HCT116 (cell line): ENCODE measurements around the gene AGPAT3. TPM values are rescaled to one million over a fixed set of nuclear protein-coding genes. Genes with fewer than 3 reads are reported as not detected.

Experiments
- ATAC-seq: fragments of 200-7000 bp; cut with Tn5 transposase; 2 replicates; pipeline ENCODE4 v1.9.1; 2020; ENCODE audit warnings: mild to moderate bottlenecking, moderate library complexity
- BruUV-seq: library from RNA; stranded (reverse); fragments of 400-500 nt; replicated peaks from 2 replicates; lab custom pipeline; 2021; lab: Mats Ljungman, UMichigan
- CTCF ChIA-PET: fragments of 300-600 bp; sonication (Branson Sonifier 250); formaldehyde crosslinking; loops from one replicate; lab custom pipeline; 2021; ENCODE audit warnings: antibody characterized with exemption; lab: Charles Lee
- POLR2A ChIA-PET: fragments of 300-600, 350-600 bp; sonication (Branson Sonifier 250); formaldehyde crosslinking; loops from one replicate; lab custom pipeline; 2021; ENCODE audit warnings: antibody characterized with exemption; lab: Charles Lee
- RAD21 ChIA-PET, 2 experiments: fragments of 300-600 bp; sonication (Branson Sonifier 250); formaldehyde crosslinking; loops; one replicate each; lab custom pipeline; 2023; ENCODE audit warnings: low total read pairs in 2 of 2; ENCODE audit not compliant: uncharacterized antibody in 2 of 2, unreplicated experiment in 2 of 2, low non-redundant PET in 1 of 2; lab: Charles Lee
- DNase-seq: peaks from one replicate; pipeline ENCODE4 v3.0.0-alpha.2; 2010; ENCODE audit warnings: low read depth, low spot score
- H2AFZ ChIP-seq: fragments of 200-600 bp; shearing (Covaris generic), sonication (generic); 2 replicates; pipeline ENCODE4 v1.6.1; 2017; ENCODE audit warnings: low read depth, mixed run types, mixed read lengths, antibody characterized with exemption, low read length; ENCODE audit not compliant: poor library complexity, severe bottlenecking
- H3K27ac ChIP-seq: 2 replicates; pipeline ENCODE4 v1.5.1; 2012; ENCODE audit warnings: low read depth, low read length
- H3K27me3 ChIP-seq: fragments of 200-600 bp; sonication (generic); 2 replicates; pipeline ENCODE4 v1.6.1; 2016; ENCODE audit warnings: mixed run types, low read length, mixed read lengths; ENCODE audit not compliant: insufficient read depth
- H3K36me3 ChIP-seq, 2 experiments: fragments of 200-500 bp in 1 of 2; fragments of 200-600 bp in 1 of 2; sonication (Bioruptor generic) in 1 of 2; sonication (generic) in 1 of 2; 2 replicates each; pipeline versions ENCODE4 v1.5.1 to v1.6.1; 2014 to 2016; ENCODE audit warnings: low read length in 2 of 2, inconsistent platforms in 1 of 2, mixed read lengths in 1 of 2, mixed run types in 1 of 2; ENCODE audit not compliant: insufficient read depth in 2 of 2, control insufficient read depth in 1 of 2
- H3K4me1 ChIP-seq, 2 experiments: fragments of 200-600 bp in 1 of 2; sonication (generic) in 1 of 2; 2 replicates each; pipeline versions ENCODE4 v1.5.1 to v1.6.1; 2012 to 2017; ENCODE audit warnings: low read length in 2 of 2, inconsistent platforms in 1 of 2, mild to moderate bottlenecking in 1 of 2, mixed read lengths in 1 of 2, mixed run types in 1 of 2, moderate library complexity in 1 of 2; ENCODE audit not compliant: insufficient read depth in 2 of 2, control insufficient read depth in 1 of 2
- H3K4me2 ChIP-seq: fragments of 200-600 bp; sonication (generic); 2 replicates; pipeline ENCODE4 v1.6.1; 2017; ENCODE audit warnings: mixed run types, low read length, mixed read lengths
- H3K4me3 ChIP-seq, 2 experiments: fragments of 200-600 bp in 1 of 2; sonication (generic) in 1 of 2; replicated peaks in 1 of 2; 2 replicates each; pipeline ENCODE4 v1.5.1; 2011 to 2016; ENCODE audit warnings: low read length in 2 of 2, control low read depth in 1 of 2, low read depth in 1 of 2, mild to moderate bottlenecking in 1 of 2, mixed read lengths in 1 of 2, mixed run types in 1 of 2
- H3K79me2 ChIP-seq: fragments of 200-600 bp; sonication (generic); 2 replicates; pipeline ENCODE4 v1.6.1; 2017; ENCODE audit warnings: mild to moderate bottlenecking, mixed run types, low read length, moderate library complexity, mixed read lengths; ENCODE audit not compliant: insufficient read depth
- H3K9ac ChIP-seq: fragments of 200-600 bp; sonication (generic); 2 replicates; pipeline ENCODE4 v1.6.1; 2016; ENCODE audit warnings: low read length, mixed read lengths
- H3K9me2 ChIP-seq: fragments of 200-600 bp; sonication (generic), shearing (Covaris generic); 2 replicates; pipeline ENCODE4 v1.6.1; 2017; ENCODE audit warnings: mixed run types, mild to moderate bottlenecking, moderate library complexity; ENCODE audit not compliant: insufficient read depth
- H3K9me3 ChIP-seq, 2 experiments: fragments of 200-500 bp in 1 of 2; fragments of 200-600 bp in 1 of 2; sonication (Bioruptor generic) in 1 of 2; sonication (generic) in 1 of 2; 2 replicates each; pipeline ENCODE4 v1.6.1; 2014 to 2017; ENCODE audit warnings: low read length in 2 of 2, mixed read lengths in 2 of 2, inconsistent platforms in 1 of 2, low read depth in 1 of 2, mild to moderate bottlenecking in 1 of 2, mixed run types in 1 of 2, moderate library complexity in 1 of 2; ENCODE audit not compliant: control insufficient read depth in 1 of 2, insufficient read depth in 1 of 2
- H4K20me1 ChIP-seq: fragments of 200-600 bp; sonication (generic), shearing (Covaris generic); 2 replicates; pipeline ENCODE4 v1.6.1; 2017; ENCODE audit warnings: mixed run types, mild to moderate bottlenecking, moderate library complexity; ENCODE audit not compliant: insufficient read depth
- CBX3 ChIP-seq: IDR thresholded peaks from 2 replicates; pipeline ENCODE4 v1.6.1; 2012; ENCODE audit warnings: low read depth
- CEBPB ChIP-seq: IDR thresholded peaks from 2 replicates; pipeline ENCODE4 v1.6.1; 2012; ENCODE audit warnings: low read depth
- EGR1 ChIP-seq: IDR thresholded peaks from 2 replicates; pipeline ENCODE4 v1.6.1; 2012; ENCODE audit warnings: low read depth
- ELF1 ChIP-seq: IDR thresholded peaks from 2 replicates; pipeline ENCODE4 v1.6.1; 2012; ENCODE audit warnings: low read depth, borderline replicate concordance
- EZH2phosphoT487 ChIP-seq: fragments of 200-600 bp; IDR thresholded peaks from 2 replicates; pipeline ENCODE4 v1.6.1; 2018; ENCODE audit warnings: antibody characterized with exemption, borderline replicate concordance
- FOSL1 ChIP-seq: IDR thresholded peaks from 2 replicates; pipeline ENCODE4 v1.6.1; 2012; ENCODE audit warnings: low read depth
- JUND ChIP-seq: IDR thresholded peaks from 2 replicates; pipeline ENCODE4 v1.6.1; 2012
- POLR2A ChIP-seq: IDR thresholded peaks from 2 replicates; pipeline ENCODE4 v1.7.0; 2011; ENCODE audit warnings: borderline replicate concordance; ENCODE audit not compliant: insufficient read depth, insufficient read length; ENCODE audit errors: extremely low read depth
- SIN3A ChIP-seq: IDR thresholded peaks from 2 replicates; pipeline ENCODE4 v1.6.1; 2012; ENCODE audit warnings: low read depth
- SP1 ChIP-seq: IDR thresholded peaks from 2 replicates; pipeline ENCODE4 v1.6.1; 2012; ENCODE audit warnings: low read depth
- TCF7L2 ChIP-seq: IDR thresholded peaks from 2 replicates; pipeline ENCODE4 v1.7.0; 2011; ENCODE audit warnings: borderline replicate concordance, inconsistent platforms; ENCODE audit not compliant: insufficient read depth, insufficient read length; ENCODE audit errors: extremely low read depth
- YY1 ChIP-seq: IDR thresholded peaks from 2 replicates; pipeline ENCODE4 v1.6.1; 2011; ENCODE audit warnings: low read length, low read depth, moderate library complexity, mild to moderate bottlenecking; ENCODE audit not compliant: insufficient replicate concordance; ENCODE audit errors: extremely low read depth
- ZNF274 ChIP-seq: fragments of 200-500 bp; sonication (Bioruptor generic); IDR thresholded peaks from 2 replicates; pipeline ENCODE4 v1.6.1; 2014; ENCODE audit warnings: mild to moderate bottlenecking, low read depth, low read length, inconsistent platforms
- intact Hi-C: fragments of 100-400 bp; cut with micrococcal nuclease; formaldehyde crosslinking; loops from 2 replicates; pipeline ENCODE4 v1.10.0; 2022
- total RNA-seq: library from RNA; stranded (reverse); gene quantifications from one replicate; pipeline ENCODE4 v1.2.1, GENCODE V29; 2021; ENCODE audit not compliant: unreplicated experiment
- TF ChIP-seq, protein P1 (sequence below), 3 experiments: fragments of 200-600 bp in 1 of 3; sonication (generic) in 1 of 3; IDR thresholded peaks in 2 of 3; conservative IDR thresholded peaks in 1 of 3; 2 replicates each; pipeline ENCODE4 v1.5.1; 2012 to 2017; ENCODE audit warnings: low read depth in 2 of 3, low read length in 2 of 3, antibody characterized with exemption in 1 of 3, borderline replicate concordance in 1 of 3, control low read depth in 1 of 3, mild to moderate bottlenecking in 1 of 3, mixed read lengths in 1 of 3, mixed run types in 1 of 3, moderate library complexity in 1 of 3; ENCODE audit not compliant: insufficient read depth in 1 of 3
- TF ChIP-seq, protein P2 (sequence below): IDR thresholded peaks from 2 replicates; pipeline ENCODE4 v1.6.1; 2012; ENCODE audit warnings: low read depth
- TF ChIP-seq, protein P3 (sequence below): IDR thresholded peaks from 2 replicates; pipeline ENCODE4 v1.6.1; 2011; ENCODE audit warnings: mild to moderate bottlenecking, low read length, moderate library complexity; ENCODE audit not compliant: insufficient replicate concordance; ENCODE audit errors: extremely low read depth
- TF ChIP-seq, protein P4 (sequence below): IDR thresholded peaks from 2 replicates; pipeline ENCODE4 v1.6.1; 2012

Gene AGPAT3
- total RNA-seq, 1 experiment from 2014 or later, result 54.1 TPM

DNA sequence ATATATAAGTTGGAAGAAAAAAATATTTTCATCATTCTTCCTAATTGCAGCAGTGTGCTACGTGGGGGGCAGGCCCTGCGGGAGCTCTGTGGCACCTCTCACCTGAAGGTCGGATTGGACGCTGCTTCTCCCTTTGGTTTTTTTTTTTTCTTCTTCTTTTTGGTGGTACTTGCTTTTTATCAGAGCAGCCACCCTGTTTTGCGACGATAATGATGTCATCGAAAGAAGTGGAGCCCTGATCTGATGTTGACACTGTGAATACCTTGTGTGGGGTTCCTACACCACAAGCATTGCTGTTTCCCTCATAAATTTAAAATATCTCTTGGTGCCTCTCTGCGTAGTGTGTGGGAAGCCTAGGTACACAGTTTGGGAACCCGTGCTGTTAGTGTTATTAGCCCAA lies 152.6 kb downstream of the AGPAT3 start (continued):
- no peak for TF ChIP-seq TCF7L2
- no peak for TF ChIP-seq POLR2A
- no peak for TF ChIP-seq EZH2phosphoT487
- no peak for TF ChIP-seq ELF1
- TF ChIP-seq EGR1, result no peak
- TF ChIP-seq FOSL1, result no peak
- TF ChIP-seq CEBPB, result no peak
- TF ChIP-seq ZNF274, result no peak
- TF ChIP-seq, all 23 proteins: peak for 0

DNA sequence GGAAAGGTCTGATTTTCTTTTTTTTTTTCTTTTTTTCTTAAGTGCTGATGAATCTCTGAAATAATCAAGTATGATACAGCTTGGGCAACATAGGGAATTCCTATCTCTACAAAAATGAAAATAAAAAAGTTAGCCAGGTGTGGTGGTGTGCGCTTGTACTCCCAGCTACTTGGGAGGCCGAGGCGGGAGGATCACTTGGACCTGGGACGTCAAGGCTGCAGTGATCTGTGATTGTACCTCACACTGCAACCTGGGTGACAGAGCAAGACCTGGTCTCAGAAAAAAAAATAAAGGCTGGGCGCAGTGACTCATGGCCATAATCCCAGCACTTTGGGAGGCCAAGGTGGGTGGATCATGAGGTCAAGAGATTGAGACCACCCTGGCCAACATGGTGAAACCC lies 153.1 kb downstream of the AGPAT3 start:
- Histone ChIP-seq H3K79me2 (peaks cover 96% of the 10 kb centered on the region), H2AFZ (no peak overlapping the region), H3K4me2 (no peak overlapping the region), H3K27ac (no peak overlapping the region), H4K20me1 (peaks cover 19% of the 10 kb centered on the region; the same call in 1 of the 2 replicates), H3K9me2 (no peaks in the 10 kb centered on the region), H3K36me3 (no peaks in the 10 kb centered on the region), H3K9ac (no peak overlapping the region), H3K4me1 (peaks cover 10 to 11% of the 10 kb centered on the region in 2 experiments; a peak in 3 of 4 replicates), H3K27me3 (no peaks in the 10 kb centered on the region), H3K4me3 (no peak overlapping the region), H3K9me3 (no peaks in the 10 kb centered on the region)
- ChIA-PET RAD21 (no interaction called here), POLR2A (no interaction called here), CTCF (no interaction called here)
- ATAC-seq, result no peak
- no TSS peak for BruUV-seq
- intact Hi-C loops, result no loop called here
- DNase-seq, result no peak
- TF ChIP-seq, protein P1, sequence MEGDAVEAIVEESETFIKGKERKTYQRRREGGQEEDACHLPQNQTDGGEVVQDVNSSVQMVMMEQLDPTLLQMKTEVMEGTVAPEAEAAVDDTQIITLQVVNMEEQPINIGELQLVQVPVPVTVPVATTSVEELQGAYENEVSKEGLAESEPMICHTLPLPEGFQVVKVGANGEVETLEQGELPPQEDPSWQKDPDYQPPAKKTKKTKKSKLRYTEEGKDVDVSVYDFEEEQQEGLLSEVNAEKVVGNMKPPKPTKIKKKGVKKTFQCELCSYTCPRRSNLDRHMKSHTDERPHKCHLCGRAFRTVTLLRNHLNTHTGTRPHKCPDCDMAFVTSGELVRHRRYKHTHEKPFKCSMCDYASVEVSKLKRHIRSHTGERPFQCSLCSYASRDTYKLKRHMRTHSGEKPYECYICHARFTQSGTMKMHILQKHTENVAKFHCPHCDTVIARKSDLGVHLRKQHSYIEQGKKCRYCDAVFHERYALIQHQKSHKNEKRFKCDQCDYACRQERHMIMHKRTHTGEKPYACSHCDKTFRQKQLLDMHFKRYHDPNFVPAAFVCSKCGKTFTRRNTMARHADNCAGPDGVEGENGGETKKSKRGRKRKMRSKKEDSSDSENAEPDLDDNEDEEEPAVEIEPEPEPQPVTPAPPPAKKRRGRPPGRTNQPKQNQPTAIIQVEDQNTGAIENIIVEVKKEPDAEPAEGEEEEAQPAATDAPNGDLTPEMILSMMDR (IDR thresholded peaks at IDR 0.05 in 2 of 3, conservative IDR thresholded peaks at IDR 0.05 in 1 of 3; ENCODE audit: borderline replicate concordance in 1 of 3, insufficient read depth in 1 of 3, low read depth in 2 of 3, low read length in 2 of 3), result no peak
- no peak for TF ChIP-seq CBX3
- no peak for TF ChIP-seq SP1
- no peak for TF ChIP-seq ZNF274
- no peak for TF ChIP-seq ELF1
- TF ChIP-seq POLR2A, result no peak
- no peak for TF ChIP-seq FOSL1
- TF ChIP-seq, protein P2, sequence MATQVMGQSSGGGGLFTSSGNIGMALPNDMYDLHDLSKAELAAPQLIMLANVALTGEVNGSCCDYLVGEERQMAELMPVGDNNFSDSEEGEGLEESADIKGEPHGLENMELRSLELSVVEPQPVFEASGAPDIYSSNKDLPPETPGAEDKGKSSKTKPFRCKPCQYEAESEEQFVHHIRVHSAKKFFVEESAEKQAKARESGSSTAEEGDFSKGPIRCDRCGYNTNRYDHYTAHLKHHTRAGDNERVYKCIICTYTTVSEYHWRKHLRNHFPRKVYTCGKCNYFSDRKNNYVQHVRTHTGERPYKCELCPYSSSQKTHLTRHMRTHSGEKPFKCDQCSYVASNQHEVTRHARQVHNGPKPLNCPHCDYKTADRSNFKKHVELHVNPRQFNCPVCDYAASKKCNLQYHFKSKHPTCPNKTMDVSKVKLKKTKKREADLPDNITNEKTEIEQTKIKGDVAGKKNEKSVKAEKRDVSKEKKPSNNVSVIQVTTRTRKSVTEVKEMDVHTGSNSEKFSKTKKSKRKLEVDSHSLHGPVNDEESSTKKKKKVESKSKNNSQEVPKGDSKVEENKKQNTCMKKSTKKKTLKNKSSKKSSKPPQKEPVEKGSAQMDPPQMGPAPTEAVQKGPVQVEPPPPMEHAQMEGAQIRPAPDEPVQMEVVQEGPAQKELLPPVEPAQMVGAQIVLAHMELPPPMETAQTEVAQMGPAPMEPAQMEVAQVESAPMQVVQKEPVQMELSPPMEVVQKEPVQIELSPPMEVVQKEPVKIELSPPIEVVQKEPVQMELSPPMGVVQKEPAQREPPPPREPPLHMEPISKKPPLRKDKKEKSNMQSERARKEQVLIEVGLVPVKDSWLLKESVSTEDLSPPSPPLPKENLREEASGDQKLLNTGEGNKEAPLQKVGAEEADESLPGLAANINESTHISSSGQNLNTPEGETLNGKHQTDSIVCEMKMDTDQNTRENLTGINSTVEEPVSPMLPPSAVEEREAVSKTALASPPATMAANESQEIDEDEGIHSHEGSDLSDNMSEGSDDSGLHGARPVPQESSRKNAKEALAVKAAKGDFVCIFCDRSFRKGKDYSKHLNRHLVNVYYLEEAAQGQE, result no peak
- no peak for TF ChIP-seq JUND
- TF ChIP-seq, protein P3, sequence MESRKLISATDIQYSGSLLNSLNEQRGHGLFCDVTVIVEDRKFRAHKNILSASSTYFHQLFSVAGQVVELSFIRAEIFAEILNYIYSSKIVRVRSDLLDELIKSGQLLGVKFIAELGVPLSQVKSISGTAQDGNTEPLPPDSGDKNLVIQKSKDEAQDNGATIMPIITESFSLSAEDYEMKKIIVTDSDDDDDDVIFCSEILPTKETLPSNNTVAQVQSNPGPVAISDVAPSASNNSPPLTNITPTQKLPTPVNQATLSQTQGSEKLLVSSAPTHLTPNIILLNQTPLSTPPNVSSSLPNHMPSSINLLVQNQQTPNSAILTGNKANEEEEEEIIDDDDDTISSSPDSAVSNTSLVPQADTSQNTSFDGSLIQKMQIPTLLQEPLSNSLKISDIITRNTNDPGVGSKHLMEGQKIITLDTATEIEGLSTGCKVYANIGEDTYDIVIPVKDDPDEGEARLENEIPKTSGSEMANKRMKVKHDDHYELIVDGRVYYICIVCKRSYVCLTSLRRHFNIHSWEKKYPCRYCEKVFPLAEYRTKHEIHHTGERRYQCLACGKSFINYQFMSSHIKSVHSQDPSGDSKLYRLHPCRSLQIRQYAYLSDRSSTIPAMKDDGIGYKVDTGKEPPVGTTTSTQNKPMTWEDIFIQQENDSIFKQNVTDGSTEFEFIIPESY, result no peak
- TF ChIP-seq EZH2phosphoT487, result no peak
- no peak for TF ChIP-seq SIN3A
- no peak for TF ChIP-seq YY1
- TF ChIP-seq, protein P4, sequence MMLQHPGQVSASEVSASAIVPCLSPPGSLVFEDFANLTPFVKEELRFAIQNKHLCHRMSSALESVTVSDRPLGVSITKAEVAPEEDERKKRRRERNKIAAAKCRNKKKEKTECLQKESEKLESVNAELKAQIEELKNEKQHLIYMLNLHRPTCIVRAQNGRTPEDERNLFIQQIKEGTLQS, result no peak
- TF ChIP-seq TCF7L2, result no peak
- no peak for TF ChIP-seq CEBPB
